WTC11 (cell line): ENCODE data around the gene CFAP206. TPM values are rescaled to one million over a fixed set of nuclear protein-coding genes. Genes with fewer than 3 reads are reported as not detected.

Source experiments
- ATAC-seq: fragments of 200-7000 bp; cut with Tn5 transposase; 2 replicates; pipeline ENCODE4 v1.10.0; 2021; ENCODE audit warnings: mild to moderate bottlenecking, moderate library complexity
- CTCF ChIA-PET: fragments of 300-600 bp; sonication (Branson Sonifier 250); formaldehyde crosslinking; loops from one replicate; lab custom pipeline; 2021; ENCODE audit warnings: antibody characterized with exemption; lab: Charles Lee
- POLR2A ChIA-PET: fragments of 350-600 bp; sonication (Branson Sonifier 250); formaldehyde crosslinking; loops from one replicate; lab custom pipeline; 2021; ENCODE audit warnings: antibody characterized with exemption; lab: Charles Lee
- DNase-seq: peaks from one replicate; pipeline ENCODE4 v3.0.0; 2021; ENCODE audit warnings: low spot score
- H3K27ac Mint-ChIP-seq: 2 replicates; pipeline ENCODE4 v1.8.0; 2021; ENCODE audit warnings: mixed read lengths
- H3K27me3 Mint-ChIP-seq: 2 replicates; pipeline ENCODE4 v1.8.0; 2021; ENCODE audit warnings: low read depth, mild to moderate bottlenecking, moderate library complexity, mixed read lengths
- H3K36me3 Mint-ChIP-seq: 2 replicates; pipeline ENCODE4 v1.8.0; 2021; ENCODE audit warnings: mixed read lengths
- H3K4me1 Mint-ChIP-seq: 2 replicates; pipeline ENCODE4 v1.8.0; 2022; ENCODE audit warnings: mixed read lengths
- H3K4me3 Mint-ChIP-seq: 2 replicates; pipeline ENCODE4 v1.8.0; 2021; ENCODE audit warnings: mild to moderate bottlenecking, moderate library complexity, mixed read lengths
- H3K9me3 Mint-ChIP-seq: 2 replicates; pipeline ENCODE4 v1.8.0; 2021; ENCODE audit warnings: mixed read lengths
- CREB1 ChIP-seq: sonication (generic); formaldehyde crosslinking; IDR thresholded peaks from 2 replicates; pipeline ENCODE4 v1.8.0; 2023; ENCODE audit warnings: mild to moderate bottlenecking, missing genetic modification reagents
- CREM ChIP-seq: sonication (generic); formaldehyde crosslinking; IDR thresholded peaks from 2 replicates; pipeline ENCODE4 v1.8.1; 2022; ENCODE audit warnings: mild to moderate bottlenecking, missing genetic modification reagents, moderate library complexity
- CTCF ChIP-seq: fragments of 200-600 bp; IDR thresholded peaks from 2 replicates; pipeline ENCODE4 v1.8.0; 2022; ENCODE audit warnings: antibody characterized with exemption
- EMX1 ChIP-seq: fragments of 250-450 bp; sonication (Bioruptor Pico); IDR thresholded peaks from 2 replicates; pipeline ENCODE4 v1.8.0; 2021; ENCODE audit warnings: mild to moderate bottlenecking
- ESRRA ChIP-seq: sonication (generic); formaldehyde crosslinking; IDR thresholded peaks from 2 replicates; pipeline ENCODE4 v1.8.1; 2022; ENCODE audit warnings: mild to moderate bottlenecking, missing genetic modification reagents, borderline replicate concordance
- FOXK1 ChIP-seq: sonication (generic); formaldehyde crosslinking; IDR thresholded peaks from 2 replicates; pipeline ENCODE4 v1.8.0; 2022; ENCODE audit warnings: mild to moderate bottlenecking, moderate library complexity, missing genetic modification reagents
- GABPB1 ChIP-seq: sonication (generic); formaldehyde crosslinking; IDR thresholded peaks from 2 replicates; pipeline ENCODE4 v1.8.1; 2023; ENCODE audit warnings: mild to moderate bottlenecking, missing genetic modification reagents
- GRHL2 ChIP-seq: fragments of 250-450 bp; sonication (Bioruptor Pico); IDR thresholded peaks from 2 replicates; pipeline ENCODE4 v1.8.0; 2022; ENCODE audit warnings: mild to moderate bottlenecking, moderate library complexity; ENCODE audit not compliant: insufficient replicate concordance, severe bottlenecking
- NFE2L1 ChIP-seq: sonication (generic); formaldehyde crosslinking; IDR thresholded peaks from 2 replicates; pipeline ENCODE4 v1.8.1; 2023; ENCODE audit warnings: missing genetic modification reagents
- NFYB ChIP-seq: sonication (generic); formaldehyde crosslinking; conservative IDR thresholded peaks from 2 replicates; pipeline ENCODE4 v1.8.0; 2022; ENCODE audit warnings: low read depth, missing genetic modification reagents
- NR1H2 ChIP-seq: sonication (generic); formaldehyde crosslinking; IDR thresholded peaks from 2 replicates; pipeline ENCODE4 v1.9.0; 2021; ENCODE audit warnings: mild to moderate bottlenecking, moderate library complexity, missing genetic modification reagents
- RORB ChIP-seq: fragments of 250-450 bp; sonication (Bioruptor Pico); IDR thresholded peaks from 2 replicates; pipeline ENCODE4 v1.9.0; 2021; ENCODE audit warnings: mild to moderate bottlenecking
- SMAD4 ChIP-seq: sonication (generic); formaldehyde crosslinking; IDR thresholded peaks from 2 replicates; pipeline ENCODE4 v1.8.0; 2022; ENCODE audit warnings: mild to moderate bottlenecking, missing genetic modification reagents
- SOX15 ChIP-seq: fragments of 250-450 bp; sonication (Bioruptor Pico); IDR thresholded peaks from 2 replicates; pipeline ENCODE4 v1.9.0; 2021; ENCODE audit warnings: mild to moderate bottlenecking
- TEAD1 ChIP-seq: sonication (generic); formaldehyde crosslinking; IDR thresholded peaks from 2 replicates; pipeline ENCODE4 v1.8.0; 2022; ENCODE audit warnings: mild to moderate bottlenecking, missing genetic modification reagents
- ZBTB21 ChIP-seq: sonication (generic); formaldehyde crosslinking; IDR thresholded peaks from 2 replicates; pipeline ENCODE4 v1.8.1; 2023; ENCODE audit warnings: mild to moderate bottlenecking, missing genetic modification reagents, borderline replicate concordance
- ZNF281 ChIP-seq: sonication (generic); formaldehyde crosslinking; IDR thresholded peaks from 2 replicates; pipeline ENCODE4 v1.8.0; 2023; ENCODE audit warnings: mild to moderate bottlenecking, missing genetic modification reagents
- ZSCAN18 ChIP-seq: fragments of 250-450 bp; sonication (Bioruptor Pico); IDR thresholded peaks from 2 replicates; pipeline ENCODE4 v2.1.2; 2022; ENCODE audit warnings: mild to moderate bottlenecking, moderate library complexity
- total RNA-seq: library from RNA; stranded (reverse); gene quantifications from 3 replicates; pipeline ENCODE4 v1.2.3, GENCODE V29; 2021
- TF ChIP-seq, protein P1 (sequence below): sonication (generic); formaldehyde crosslinking; IDR thresholded peaks from 2 replicates; pipeline ENCODE4 v1.8.1; 2023; ENCODE audit warnings: mild to moderate bottlenecking, moderate library complexity, missing genetic modification reagents
- TF ChIP-seq, protein P2 (sequence below): sonication (generic); formaldehyde crosslinking; IDR thresholded peaks from 2 replicates; pipeline ENCODE4 v1.8.0; 2022; ENCODE audit warnings: mild to moderate bottlenecking, missing genetic modification reagents
- TF ChIP-seq, protein P3 (sequence below): sonication (generic); formaldehyde crosslinking; conservative IDR thresholded peaks from 2 replicates; pipeline ENCODE4 v1.8.1; 2022; ENCODE audit warnings: mild to moderate bottlenecking, missing genetic modification reagents

The CFAP206 gene
- total RNA-seq, 1 experiment from 2014 or later, result not detected

GRCh38 chr6:87431263-87431662 lies 23.5 kb downstream of the CFAP206 start (continued):
- no peak for TF ChIP-seq CTCF
- no peak for TF ChIP-seq RORB (CRISPR knock-in tag)
- TF ChIP-seq ZNF281, result no peak
- TF ChIP-seq GRHL2 (CRISPR knock-in tag), result no peak
- TF ChIP-seq EMX1, result no peak
- no peak for TF ChIP-seq NFYB (CRISPR knock-in tag)
- TF ChIP-seq, all 79 proteins: peak for 0

DNA sequence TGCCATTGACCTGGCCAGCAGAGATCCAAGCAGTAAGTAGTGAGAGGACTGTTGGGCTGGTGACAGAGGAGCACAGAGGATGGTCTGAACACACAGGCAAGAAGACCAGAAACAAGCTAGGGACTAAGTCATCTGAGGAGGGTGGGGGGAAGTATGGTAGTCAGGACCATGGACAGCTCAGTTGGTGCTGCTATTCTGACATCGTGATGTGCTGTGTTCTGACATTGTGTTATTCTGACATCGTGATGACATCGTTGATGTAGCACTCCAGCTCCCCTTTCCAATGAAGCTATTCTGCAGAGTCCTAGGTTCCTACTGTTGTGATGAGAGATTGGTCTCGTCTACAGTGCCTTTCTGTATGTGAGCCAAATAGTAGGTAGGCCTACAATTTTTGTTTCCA lies 28.7 kb downstream of the CFAP206 start:
- no peaks in the 10 kb centered on the region; the same call in 1 of the 2 replicates for H3K27me3 Mint-ChIP-seq
- DNase-seq, result peak; percentile 72
- peak; percentile 91 for ATAC-seq
- no peak overlapping the region for H3K4me3 Mint-ChIP-seq
- CTCF ChIA-PET, result interaction anchor here (0.7 to 0.9 kb wide), 3 partner anchors 9 to 358 kb away, joined by 3 to 5 read pairs (median 3); no protein-coding TSS in a partner anchor
- H3K4me1 Mint-ChIP-seq, result no peaks in the 10 kb centered on the region
- no peak overlapping the region for H3K27ac Mint-ChIP-seq
- no peaks in the 10 kb centered on the region for H3K9me3 Mint-ChIP-seq
- TF ChIP-seq ZBTB21, result peak; percentile 98
- peak; percentile 40; the same call in 1 of the 2 replicates for TF ChIP-seq CREM
- no peak for TF ChIP-seq SOX15 (CRISPR knock-in tag)
- no peak; the same call in 1 of the 2 replicates for TF ChIP-seq NFYB (CRISPR knock-in tag)
- TF ChIP-seq, protein P1, sequence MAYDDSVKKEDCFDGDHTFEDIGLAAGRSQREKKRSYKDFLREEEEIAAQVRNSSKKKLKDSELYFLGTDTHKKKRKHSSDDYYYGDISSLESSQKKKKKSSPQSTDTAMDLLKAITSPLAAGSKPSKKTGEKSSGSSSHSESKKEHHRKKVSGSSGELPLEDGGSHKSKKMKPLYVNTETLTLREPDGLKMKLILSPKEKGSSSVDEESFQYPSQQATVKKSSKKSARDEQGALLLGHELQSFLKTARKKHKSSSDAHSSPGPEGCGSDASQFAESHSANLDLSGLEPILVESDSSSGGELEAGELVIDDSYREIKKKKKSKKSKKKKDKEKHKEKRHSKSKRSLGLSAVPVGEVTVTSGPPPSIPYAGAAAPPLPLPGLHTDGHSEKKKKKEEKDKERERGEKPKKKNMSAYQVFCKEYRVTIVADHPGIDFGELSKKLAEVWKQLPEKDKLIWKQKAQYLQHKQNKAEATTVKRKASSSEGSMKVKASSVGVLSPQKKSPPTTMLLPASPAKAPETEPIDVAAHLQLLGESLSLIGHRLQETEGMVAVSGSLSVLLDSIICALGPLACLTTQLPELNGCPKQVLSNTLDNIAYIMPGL (CRISPR knock-in tag), result no peak
- 0 out of 2 replicates have a peak, but pooled peaks have one; percentile 51 for TF ChIP-seq SMAD4
- peak; percentile 62; the same call in 1 of the 2 replicates for TF ChIP-seq ESRRA (CRISPR knock-in tag)
- TF ChIP-seq TEAD1 (CRISPR knock-in tag), result 0 out of 2 replicates have a peak, but pooled peaks have one; percentile 64
- TF ChIP-seq FOXK1 (CRISPR knock-in tag), result peak; percentile 79; the same call in 1 of the 2 replicates
- TF ChIP-seq ZSCAN18 (CRISPR knock-in tag), result no peak
- TF ChIP-seq, protein P2, sequence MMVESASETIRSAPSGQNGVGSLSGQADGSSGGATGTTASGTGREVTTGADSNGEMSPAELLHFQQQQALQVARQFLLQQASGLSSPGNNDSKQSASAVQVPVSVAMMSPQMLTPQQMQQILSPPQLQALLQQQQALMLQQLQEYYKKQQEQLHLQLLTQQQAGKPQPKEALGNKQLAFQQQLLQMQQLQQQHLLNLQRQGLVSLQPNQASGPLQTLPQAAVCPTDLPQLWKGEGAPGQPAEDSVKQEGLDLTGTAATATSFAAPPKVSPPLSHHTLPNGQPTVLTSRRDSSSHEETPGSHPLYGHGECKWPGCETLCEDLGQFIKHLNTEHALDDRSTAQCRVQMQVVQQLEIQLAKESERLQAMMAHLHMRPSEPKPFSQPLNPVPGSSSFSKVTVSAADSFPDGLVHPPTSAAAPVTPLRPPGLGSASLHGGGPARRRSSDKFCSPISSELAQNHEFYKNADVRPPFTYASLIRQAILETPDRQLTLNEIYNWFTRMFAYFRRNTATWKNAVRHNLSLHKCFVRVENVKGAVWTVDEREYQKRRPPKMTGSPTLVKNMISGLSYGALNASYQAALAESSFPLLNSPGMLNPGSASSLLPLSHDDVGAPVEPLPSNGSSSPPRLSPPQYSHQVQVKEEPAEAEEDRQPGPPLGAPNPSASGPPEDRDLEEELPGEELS, result peak; percentile 62; the same call in 1 of the 2 replicates
- TF ChIP-seq CREB1 (CRISPR knock-in tag), result 0 out of 2 replicates have a peak, but pooled peaks have one; percentile 54
- peak; percentile 87 for TF ChIP-seq NFE2L1
- no peak for TF ChIP-seq NR1H2
- peak; percentile 37; the same call in 1 of the 2 replicates for TF ChIP-seq GABPB1 (CRISPR knock-in tag)
- TF ChIP-seq, protein P3, sequence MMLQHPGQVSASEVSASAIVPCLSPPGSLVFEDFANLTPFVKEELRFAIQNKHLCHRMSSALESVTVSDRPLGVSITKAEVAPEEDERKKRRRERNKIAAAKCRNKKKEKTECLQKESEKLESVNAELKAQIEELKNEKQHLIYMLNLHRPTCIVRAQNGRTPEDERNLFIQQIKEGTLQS (CRISPR knock-in tag), result 0 out of 2 replicates have a peak, but pooled peaks have one; percentile 22
- TF ChIP-seq, all 79 proteins: peak for 11
- H3K36me3 Mint-ChIP-seq, result no peaks in the 10 kb centered on the region
- POLR2A ChIA-PET, result no interaction called here
